Nephron progenitor cell (in vitro differentiated cells): Measurements from ENCODE around the gene PTPN23.
A peak's percentile ranks its signal among the peaks of the same experiment; 100 is the strongest.

ENCODE experiments used
- DNase-seq: peaks from one replicate; pipeline ENCODE4 v3.0.0; 2021
- H3K27ac Mint-ChIP-seq: 2 replicates; pipeline ENCODE4 v1.8.0; 2021; ENCODE audit warnings: mild to moderate bottlenecking, moderate library complexity, mixed read lengths
- H3K27me3 Mint-ChIP-seq: 2 replicates; pipeline ENCODE4 v1.8.0; 2021; ENCODE audit warnings: mild to moderate bottlenecking, low read depth, mixed read lengths; ENCODE audit not compliant: poor library complexity
- H3K36me3 Mint-ChIP-seq: 2 replicates; pipeline ENCODE4 v1.8.0; 2021; ENCODE audit warnings: low read depth, mixed read lengths
- H3K4me1 Mint-ChIP-seq: 2 replicates; pipeline ENCODE4 v1.8.0; 2021; ENCODE audit warnings: mixed read lengths
- H3K4me3 Mint-ChIP-seq: 2 replicates; pipeline ENCODE4 v1.8.0; 2021; ENCODE audit warnings: mild to moderate bottlenecking, moderate library complexity, mixed read lengths
- H3K9me3 Mint-ChIP-seq: 2 replicates; pipeline ENCODE4 v1.8.0; 2021; ENCODE audit warnings: mild to moderate bottlenecking, moderate library complexity, mixed read lengths
- TF ChIP-seq, protein P1 (sequence below): fragments of 200-600 bp; sonication (generic); IDR thresholded peaks from 2 replicates; pipeline ENCODE4 v1.5.0; 2021; ENCODE audit warnings: antibody characterized with exemption

The PTPN23 gene

DNA sequence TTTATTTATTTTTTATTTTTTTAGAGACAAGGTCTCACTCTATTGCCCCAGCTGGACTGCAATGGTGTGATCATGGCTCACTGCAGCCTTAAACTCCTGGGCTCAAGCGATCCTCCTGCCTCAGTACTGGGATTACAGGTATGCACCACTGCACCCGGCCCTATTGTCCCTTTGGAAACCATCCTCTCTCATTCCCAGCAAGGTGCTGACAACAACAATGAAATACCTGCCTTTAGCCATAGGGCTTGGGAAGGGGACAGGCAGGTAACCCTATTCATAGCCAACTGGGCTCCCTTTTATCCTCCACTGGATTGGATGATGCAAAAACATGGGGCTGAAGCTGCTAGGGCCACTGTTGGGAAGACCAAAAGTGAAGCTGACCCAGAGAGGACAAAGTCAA lies 51.9 kb downstream of the PTPN23 start:
- Mint-ChIP-seq H3K27me3 (no peaks in the 10 kb centered on the region), H3K9me3 (no peaks in the 10 kb centered on the region), H3K4me3 (no peak overlapping the region), H3K36me3 (peaks cover 54% of the 10 kb centered on the region), H3K27ac (no peak overlapping the region), H3K4me1 (peaks cover 6% of the 10 kb centered on the region)
- TF ChIP-seq, protein P1, sequence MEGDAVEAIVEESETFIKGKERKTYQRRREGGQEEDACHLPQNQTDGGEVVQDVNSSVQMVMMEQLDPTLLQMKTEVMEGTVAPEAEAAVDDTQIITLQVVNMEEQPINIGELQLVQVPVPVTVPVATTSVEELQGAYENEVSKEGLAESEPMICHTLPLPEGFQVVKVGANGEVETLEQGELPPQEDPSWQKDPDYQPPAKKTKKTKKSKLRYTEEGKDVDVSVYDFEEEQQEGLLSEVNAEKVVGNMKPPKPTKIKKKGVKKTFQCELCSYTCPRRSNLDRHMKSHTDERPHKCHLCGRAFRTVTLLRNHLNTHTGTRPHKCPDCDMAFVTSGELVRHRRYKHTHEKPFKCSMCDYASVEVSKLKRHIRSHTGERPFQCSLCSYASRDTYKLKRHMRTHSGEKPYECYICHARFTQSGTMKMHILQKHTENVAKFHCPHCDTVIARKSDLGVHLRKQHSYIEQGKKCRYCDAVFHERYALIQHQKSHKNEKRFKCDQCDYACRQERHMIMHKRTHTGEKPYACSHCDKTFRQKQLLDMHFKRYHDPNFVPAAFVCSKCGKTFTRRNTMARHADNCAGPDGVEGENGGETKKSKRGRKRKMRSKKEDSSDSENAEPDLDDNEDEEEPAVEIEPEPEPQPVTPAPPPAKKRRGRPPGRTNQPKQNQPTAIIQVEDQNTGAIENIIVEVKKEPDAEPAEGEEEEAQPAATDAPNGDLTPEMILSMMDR, result no peak
- DNase-seq, result no peak

DNA sequence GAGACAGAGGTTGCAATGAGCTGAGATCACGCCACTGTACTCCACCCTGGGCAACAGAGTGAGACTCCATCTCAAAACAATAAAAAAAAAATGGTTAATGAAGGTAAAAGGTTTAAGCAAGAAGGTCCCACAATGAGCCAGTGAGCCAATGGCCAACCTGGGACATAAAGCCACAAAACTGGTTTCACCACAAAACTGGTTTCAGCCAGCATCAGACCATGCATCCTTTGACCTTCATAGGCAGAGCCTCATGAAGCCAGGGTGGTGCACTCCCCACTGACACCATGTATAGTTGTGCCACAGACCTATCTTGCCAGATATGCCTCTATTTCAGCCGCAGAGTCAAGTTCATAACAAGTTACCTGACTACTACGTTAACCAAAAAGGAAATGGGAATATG lies 53.0 kb downstream of the PTPN23 start:
- H3K36me3 Mint-ChIP-seq, result peaks cover 64% of the 10 kb centered on the region
- H3K9me3 Mint-ChIP-seq, result no peaks in the 10 kb centered on the region
- peak overlapping the region; percentile 34 for H3K27ac Mint-ChIP-seq
- no peak for DNase-seq
- TF ChIP-seq, protein P1, result no peak
- peaks cover 6% of the 10 kb centered on the region for H3K4me1 Mint-ChIP-seq
- H3K4me3 Mint-ChIP-seq, result no peak overlapping the region
- no peaks in the 10 kb centered on the region for H3K27me3 Mint-ChIP-seq

DNA sequence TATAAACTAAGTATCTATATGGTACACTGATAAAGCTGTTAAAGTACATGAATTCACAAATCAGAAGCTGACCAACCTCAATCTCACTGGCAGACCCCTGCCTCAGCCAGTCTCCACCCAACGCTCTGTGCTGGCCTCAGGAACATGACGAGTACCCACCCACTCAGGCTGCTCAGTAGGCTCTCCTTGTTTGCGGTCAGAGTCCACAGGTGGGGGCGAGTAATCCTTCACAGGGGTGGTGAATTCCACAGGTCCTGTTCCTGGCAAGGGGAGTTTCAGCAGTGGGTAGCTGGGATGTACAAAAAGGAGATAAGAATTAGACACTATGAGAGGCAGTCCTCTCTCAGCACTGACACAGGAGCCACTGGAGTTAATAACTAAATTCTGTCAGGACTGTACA lies 54.0 kb downstream of the PTPN23 start:
- no peaks in the 10 kb centered on the region for H3K9me3 Mint-ChIP-seq
- TF ChIP-seq, protein P1, result no peak
- no peak overlapping the region for H3K4me3 Mint-ChIP-seq
- no peak for DNase-seq
- H3K4me1 Mint-ChIP-seq, result peaks cover 6% of the 10 kb centered on the region
- H3K27me3 Mint-ChIP-seq, result no peaks in the 10 kb centered on the region
- no peak overlapping the region for H3K27ac Mint-ChIP-seq
- peaks cover 68% of the 10 kb centered on the region for H3K36me3 Mint-ChIP-seq

DNA sequence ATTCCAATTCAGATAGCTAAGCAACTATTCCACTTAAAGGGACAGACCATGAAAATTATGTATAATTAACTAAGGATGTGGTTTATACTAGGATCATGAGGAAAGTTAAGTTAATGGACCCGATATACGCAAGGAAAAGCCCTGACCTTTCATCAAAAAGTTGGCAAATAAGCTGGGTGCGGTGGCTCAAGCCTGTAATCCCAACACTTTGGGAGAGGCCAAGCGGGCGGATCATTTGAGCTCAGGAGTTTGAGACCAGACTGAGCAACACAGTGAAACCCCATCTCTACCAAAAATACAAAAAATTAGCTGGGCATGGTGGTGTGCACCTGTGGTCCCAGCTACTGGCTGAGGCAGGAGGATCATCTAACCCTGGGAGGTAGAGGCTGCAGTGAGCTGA lies 55.4 kb downstream of the PTPN23 start:
- H3K27ac Mint-ChIP-seq, result no peak overlapping the region
- TF ChIP-seq, protein P1, result no peak
- no peak for DNase-seq
- no peaks in the 10 kb centered on the region for H3K9me3 Mint-ChIP-seq
- H3K36me3 Mint-ChIP-seq, result peaks cover 68% of the 10 kb centered on the region
- peaks cover 6% of the 10 kb centered on the region for H3K4me1 Mint-ChIP-seq
- no peak overlapping the region for H3K4me3 Mint-ChIP-seq
- H3K27me3 Mint-ChIP-seq, result no peaks in the 10 kb centered on the region

DNA sequence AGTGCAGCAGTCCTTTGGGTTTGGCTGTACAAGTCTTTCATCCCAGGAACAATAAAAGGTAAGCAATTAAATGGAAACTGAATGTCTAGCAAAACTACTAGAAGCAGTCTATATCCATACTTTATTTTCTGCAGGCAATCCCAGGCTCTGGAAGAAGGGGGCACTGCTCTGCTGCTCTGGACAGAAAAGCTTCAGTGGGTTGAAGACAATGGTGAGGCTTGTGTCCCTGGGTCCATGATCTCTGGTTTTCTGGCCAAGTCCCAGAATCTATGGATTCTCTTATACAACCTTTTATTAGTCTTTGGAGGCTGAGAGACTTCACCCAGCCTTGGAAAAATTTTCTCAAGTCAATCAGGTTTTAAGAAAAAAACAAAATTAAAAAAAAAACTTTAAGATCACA lies 59.3 kb downstream of the PTPN23 start:
- H3K27ac Mint-ChIP-seq, result peak overlapping the region; percentile 45
- no peaks in the 10 kb centered on the region for H3K9me3 Mint-ChIP-seq
- H3K4me1 Mint-ChIP-seq, result peaks cover 13% of the 10 kb centered on the region
- TF ChIP-seq, protein P1, result no peak
- peaks cover 55% of the 10 kb centered on the region for H3K36me3 Mint-ChIP-seq
- DNase-seq, result no peak
- no peaks in the 10 kb centered on the region for H3K27me3 Mint-ChIP-seq
- H3K4me3 Mint-ChIP-seq, result no peak overlapping the region

DNA sequence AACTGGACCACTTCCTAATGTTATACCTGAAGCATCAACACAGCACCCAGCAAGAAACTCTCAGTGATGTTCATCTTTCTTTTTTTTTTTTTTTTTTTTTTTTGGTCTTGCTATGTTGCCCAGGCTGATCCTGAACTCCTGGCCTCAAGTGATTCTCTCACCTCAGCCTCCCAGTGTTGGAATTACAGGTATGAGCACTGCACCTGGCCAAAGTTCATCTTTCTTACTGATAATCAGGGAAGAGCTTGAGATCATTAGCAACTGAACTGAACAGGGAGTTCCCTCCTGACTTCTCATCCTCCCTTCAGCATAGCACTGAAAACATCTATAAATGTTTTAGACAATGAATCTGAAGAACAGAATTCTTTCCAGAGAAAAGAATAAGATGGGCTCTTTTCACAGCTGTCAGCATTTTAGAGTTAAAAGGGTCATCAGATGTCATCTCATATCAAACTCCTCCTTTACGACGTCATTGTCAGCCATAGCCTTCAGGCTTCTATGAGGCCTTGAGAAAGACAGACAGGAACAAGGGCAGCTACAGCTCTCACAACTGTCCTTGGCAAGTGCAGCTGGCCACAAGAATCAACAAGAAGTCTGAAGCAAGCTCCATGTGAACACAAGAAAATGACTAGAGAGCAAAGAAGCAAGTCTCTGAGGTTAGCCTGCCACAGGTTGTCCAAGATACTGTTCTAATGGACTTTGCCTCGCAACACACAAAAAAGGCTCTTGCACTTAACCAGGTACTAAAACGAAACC lies 61.2 kb downstream of the PTPN23 start:
- Mint-ChIP-seq H3K4me1 (peaks cover 13% of the 10 kb centered on the region), H3K27ac (peak overlapping the region; percentile 71), H3K36me3 (peaks cover 59% of the 10 kb centered on the region), H3K9me3 (peaks cover 9% of the 10 kb centered on the region), H3K27me3 (no peaks in the 10 kb centered on the region), H3K4me3 (no peak overlapping the region)
- TF ChIP-seq, protein P1, result no peak
- DNase-seq, result no peak
